Mesothelial cell of epicardium (in vitro differentiated cells): ENCODE results near the gene RNF31. TPM values are rescaled to one million over a fixed set of nuclear protein-coding genes. Genes with fewer than 3 reads are reported as not detected.
A peak's percentile ranks its signal among the peaks of the same experiment; 100 is the strongest.
"Not testable (repeated sequence)": the region's sequence is repeated elsewhere in the genome, so short reads cannot be mapped to it uniquely, and the experiment has no call there.

Experiments used
- DNase-seq, 2 experiments: peaks; one replicate each; pipeline ENCODE4 v3.0.0; 2021; ENCODE audit warnings: low spot score in 2 of 2; ENCODE audit not compliant: unreplicated experiment in 2 of 2
- H3K27ac Mint-ChIP-seq: 2 replicates; pipeline ENCODE4 v1.8.0; 2021; ENCODE audit warnings: mixed read lengths
- H3K27me3 Mint-ChIP-seq: 2 replicates; pipeline ENCODE4 v1.8.0; 2021; ENCODE audit warnings: low read depth, mixed read lengths
- H3K36me3 Mint-ChIP-seq: 2 replicates; pipeline ENCODE4 v1.8.0; 2021; ENCODE audit warnings: mixed read lengths
- H3K4me1 Mint-ChIP-seq: 2 replicates; pipeline ENCODE4 v1.8.0; 2021; ENCODE audit warnings: mixed read lengths
- H3K4me3 Mint-ChIP-seq: 2 replicates; pipeline ENCODE4 v1.8.0; 2021; ENCODE audit warnings: mild to moderate bottlenecking, moderate library complexity, mixed read lengths
- H3K9me3 Mint-ChIP-seq: 2 replicates; pipeline ENCODE4 v1.8.0; 2021; ENCODE audit warnings: mixed read lengths
- total RNA-seq: library from RNA; stranded (reverse); gene quantifications from 3 replicates; pipeline ENCODE4 v1.2.1, GENCODE V29; 2021
- TF ChIP-seq, protein P1 (sequence below): fragments of 200-600 bp; sonication (generic); IDR thresholded peaks from one replicate; pipeline ENCODE4 v1.5.0; 2021; ENCODE audit warnings: antibody characterized with exemption; ENCODE audit not compliant: unreplicated experiment

Gene RNF31
- total RNA-seq, 1 donor from 2014 or later = 90.5 TPM

DNA sequence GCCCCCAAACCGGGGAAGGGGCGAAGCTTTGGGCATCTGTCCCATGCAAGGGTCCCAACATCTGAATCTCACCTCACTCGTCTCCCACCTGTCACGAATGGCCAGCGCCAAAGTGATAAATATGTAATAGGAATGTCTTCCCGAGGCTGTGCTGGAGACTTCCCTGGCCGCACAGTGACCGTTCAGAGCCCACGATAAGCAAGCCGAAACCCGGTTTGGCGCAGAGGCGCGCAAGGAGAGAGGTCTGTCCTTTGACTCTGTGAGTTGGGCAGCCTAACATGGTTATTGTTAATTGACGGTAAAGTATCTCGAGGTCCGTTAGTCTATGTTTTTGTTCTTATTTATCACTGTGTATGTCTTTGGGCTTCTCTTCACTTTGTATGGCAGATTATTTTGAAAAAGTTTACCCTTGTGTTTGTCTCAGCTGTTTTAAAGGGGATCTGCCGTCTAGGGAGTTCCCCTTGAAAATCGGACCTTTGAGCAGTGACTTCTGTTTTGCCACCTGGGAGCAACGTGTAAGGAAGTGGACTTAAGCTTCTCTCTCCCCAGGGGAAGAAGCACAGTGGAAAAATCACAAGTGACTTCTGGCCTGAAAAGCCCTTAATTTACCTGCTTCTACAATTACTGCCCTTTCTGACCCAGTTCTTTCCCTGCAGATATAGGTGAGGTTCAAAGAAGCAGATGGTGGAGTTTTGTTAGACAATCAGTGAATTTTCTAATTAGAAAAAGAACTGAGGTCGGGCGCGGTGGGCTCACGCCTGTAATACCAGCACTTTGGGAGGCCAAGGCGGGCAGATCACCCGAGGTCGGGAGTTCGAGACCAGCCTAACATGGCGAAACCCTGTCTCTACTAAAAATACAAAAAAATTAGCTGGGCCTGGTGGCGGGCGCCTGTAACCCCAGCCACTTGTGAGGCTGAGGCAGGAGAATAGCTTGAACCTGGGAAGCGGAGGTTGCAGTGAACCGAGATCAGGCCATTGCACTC lies 49.1 kb downstream of the RNF31 start:
- Mint-ChIP-seq H3K4me3 (peak overlapping the region; percentile 88), H3K4me1 (peaks cover 23% of the 10 kb centered on the region), H3K27ac (peak overlapping the region; percentile 92), H3K27me3 (no peaks in the 10 kb centered on the region), H3K36me3 (peaks cover 29% of the 10 kb centered on the region), H3K9me3 (peaks cover 1% of the 10 kb centered on the region)
- DNase-seq = no peak
- TF ChIP-seq, protein P1, sequence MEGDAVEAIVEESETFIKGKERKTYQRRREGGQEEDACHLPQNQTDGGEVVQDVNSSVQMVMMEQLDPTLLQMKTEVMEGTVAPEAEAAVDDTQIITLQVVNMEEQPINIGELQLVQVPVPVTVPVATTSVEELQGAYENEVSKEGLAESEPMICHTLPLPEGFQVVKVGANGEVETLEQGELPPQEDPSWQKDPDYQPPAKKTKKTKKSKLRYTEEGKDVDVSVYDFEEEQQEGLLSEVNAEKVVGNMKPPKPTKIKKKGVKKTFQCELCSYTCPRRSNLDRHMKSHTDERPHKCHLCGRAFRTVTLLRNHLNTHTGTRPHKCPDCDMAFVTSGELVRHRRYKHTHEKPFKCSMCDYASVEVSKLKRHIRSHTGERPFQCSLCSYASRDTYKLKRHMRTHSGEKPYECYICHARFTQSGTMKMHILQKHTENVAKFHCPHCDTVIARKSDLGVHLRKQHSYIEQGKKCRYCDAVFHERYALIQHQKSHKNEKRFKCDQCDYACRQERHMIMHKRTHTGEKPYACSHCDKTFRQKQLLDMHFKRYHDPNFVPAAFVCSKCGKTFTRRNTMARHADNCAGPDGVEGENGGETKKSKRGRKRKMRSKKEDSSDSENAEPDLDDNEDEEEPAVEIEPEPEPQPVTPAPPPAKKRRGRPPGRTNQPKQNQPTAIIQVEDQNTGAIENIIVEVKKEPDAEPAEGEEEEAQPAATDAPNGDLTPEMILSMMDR = no peak

DNA sequence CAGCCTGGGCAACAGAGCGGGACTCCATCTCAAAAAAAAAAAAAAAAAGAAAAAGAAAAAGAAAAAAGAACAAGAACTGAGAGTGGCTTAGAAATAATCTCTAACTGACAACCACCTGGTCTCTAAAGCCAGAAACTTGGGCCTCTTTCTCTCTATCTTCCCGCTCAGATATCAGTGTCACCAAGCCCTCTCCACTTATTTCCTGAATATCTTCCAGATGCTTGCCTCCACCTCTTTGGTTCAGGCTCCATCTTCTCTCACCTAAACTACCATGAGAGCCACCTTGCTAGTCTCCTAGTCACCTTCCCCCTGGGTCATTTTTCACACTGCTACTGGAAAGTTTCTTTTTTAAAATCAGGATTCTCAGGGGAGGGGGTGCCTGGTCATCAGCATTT lies 49.8 kb downstream of the RNF31 start:
- TF ChIP-seq, protein P1 = no peak
- peak overlapping the region; percentile 94 for H3K27ac Mint-ChIP-seq
- peaks cover 23% of the 10 kb centered on the region for H3K4me1 Mint-ChIP-seq
- H3K27me3 Mint-ChIP-seq = no peaks in the 10 kb centered on the region
- H3K36me3 Mint-ChIP-seq = peaks cover 31% of the 10 kb centered on the region
- DNase-seq = no peak
- H3K4me3 Mint-ChIP-seq = peak overlapping the region; percentile 49
- peaks cover 7% of the 10 kb centered on the region for H3K9me3 Mint-ChIP-seq

DNA sequence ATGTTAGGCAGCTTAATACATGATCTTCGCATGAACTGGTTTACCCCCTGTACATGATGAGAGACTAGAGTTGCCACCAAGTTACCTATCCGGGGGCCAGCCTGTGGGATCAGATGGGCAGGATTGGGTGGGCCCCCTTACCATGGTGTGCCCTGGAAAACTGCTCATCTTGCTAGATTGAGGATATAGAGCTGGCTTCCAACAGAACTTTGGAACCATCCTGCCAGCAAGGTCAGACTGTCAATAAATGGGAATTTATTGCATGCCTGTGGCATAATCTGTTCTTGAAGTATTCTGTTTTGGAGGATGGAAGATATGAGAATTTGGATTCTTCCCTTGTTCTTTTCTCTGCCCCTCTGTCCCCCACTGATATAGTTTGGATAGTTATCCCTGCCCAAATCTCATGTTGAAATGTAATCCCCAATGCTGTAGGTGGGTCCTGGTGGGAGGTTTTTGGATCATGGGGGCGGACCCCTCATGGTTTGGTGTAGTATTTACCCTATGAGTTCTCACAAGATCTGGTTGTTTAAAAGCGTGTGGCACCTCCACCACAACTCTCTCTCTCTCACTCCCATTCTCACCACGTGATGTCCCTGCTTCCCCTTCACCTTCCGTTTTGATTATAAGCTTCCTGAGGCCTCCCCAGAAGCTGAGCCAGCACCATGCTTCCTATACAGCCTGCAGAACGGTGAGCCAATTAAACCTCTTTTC lies 51.7 kb downstream of the RNF31 start:
- peaks cover 34% of the 10 kb centered on the region for H3K36me3 Mint-ChIP-seq
- no peaks in the 10 kb centered on the region for H3K27me3 Mint-ChIP-seq
- peak overlapping the region; percentile 47 for H3K27ac Mint-ChIP-seq
- H3K9me3 Mint-ChIP-seq = peaks cover 17% of the 10 kb centered on the region
- peaks cover 22% of the 10 kb centered on the region for H3K4me1 Mint-ChIP-seq
- no peak for DNase-seq
- TF ChIP-seq, protein P1 = no peak
- H3K4me3 Mint-ChIP-seq = peak overlapping the region; percentile 16

DNA sequence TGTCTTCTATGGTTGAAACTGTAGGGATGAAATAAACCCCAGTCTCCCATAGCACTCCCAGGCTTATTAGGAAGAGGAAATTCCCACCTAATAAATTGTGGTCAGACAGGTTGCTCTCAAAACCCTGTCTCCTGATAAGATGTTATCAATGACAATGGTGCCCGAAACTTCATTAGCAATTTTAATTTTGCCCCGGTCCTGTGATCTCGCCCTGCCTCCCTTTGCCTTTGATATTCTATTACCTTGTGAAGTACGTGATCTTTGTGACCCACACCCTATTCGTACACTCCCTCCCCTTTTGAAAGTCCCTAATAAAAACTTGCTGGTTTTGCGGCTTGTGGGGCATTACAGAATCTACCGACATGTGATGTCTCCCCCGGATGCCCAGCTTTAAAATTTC lies 55.2 kb downstream of the RNF31 start:
- not testable (repeated sequence) for DNase-seq, H3K4me3 Mint-ChIP-seq, H3K27me3 Mint-ChIP-seq

DNA sequence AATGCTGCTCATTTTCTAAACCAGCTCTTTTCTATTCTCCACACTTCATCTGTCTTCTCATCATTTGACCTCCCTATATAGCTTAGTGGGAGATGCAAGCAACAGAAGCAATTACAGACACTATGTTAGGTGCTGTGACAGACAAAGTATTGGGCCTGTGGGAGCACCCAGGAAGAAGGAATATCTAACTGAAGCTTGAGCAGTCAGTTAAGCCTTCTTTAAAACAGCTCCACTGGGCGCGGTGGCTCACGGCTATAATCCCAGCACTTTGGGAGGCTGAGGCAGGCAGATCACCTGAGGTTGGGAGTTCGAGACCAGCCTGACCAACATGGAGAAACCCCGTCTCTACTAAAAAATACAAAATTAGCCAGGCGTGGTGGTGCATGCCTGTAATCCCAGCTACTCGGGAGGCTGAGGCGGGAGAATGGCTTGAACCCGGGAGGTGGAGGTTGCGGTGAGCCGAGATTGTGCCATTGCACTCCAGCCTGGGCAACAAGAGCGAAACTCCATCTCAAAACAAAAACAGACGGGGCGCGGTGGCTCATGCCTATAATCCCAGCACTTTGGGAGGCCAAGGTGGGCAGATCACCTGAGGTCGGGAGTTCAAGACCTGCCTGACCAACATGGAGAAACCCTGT lies 56.1 kb downstream of the RNF31 start:
- Mint-ChIP-seq H3K9me3 (peaks cover 17% of the 10 kb centered on the region), H3K36me3 (peaks cover 65% of the 10 kb centered on the region)
- H3K27me3 Mint-ChIP-seq, H3K4me3 Mint-ChIP-seq, H3K27ac Mint-ChIP-seq, DNase-seq, H3K4me1 Mint-ChIP-seq: not testable (repeated sequence)

More for the DNA sequence above, 55.2 kb downstream of the RNF31 start:
- Mint-ChIP-seq H3K36me3 (peaks cover 61% of the 10 kb centered on the region), H3K9me3 (peaks cover 17% of the 10 kb centered on the region)
- not testable (repeated sequence) for H3K27ac Mint-ChIP-seq, H3K4me1 Mint-ChIP-seq
